ENCODE data around the gene CCT6A.
"Not testable (repeated sequence)": the region's sequence is repeated elsewhere in the genome, so short reads cannot be mapped to it uniquely, and the experiment has no call there.

CCT6A gene

DNA sequence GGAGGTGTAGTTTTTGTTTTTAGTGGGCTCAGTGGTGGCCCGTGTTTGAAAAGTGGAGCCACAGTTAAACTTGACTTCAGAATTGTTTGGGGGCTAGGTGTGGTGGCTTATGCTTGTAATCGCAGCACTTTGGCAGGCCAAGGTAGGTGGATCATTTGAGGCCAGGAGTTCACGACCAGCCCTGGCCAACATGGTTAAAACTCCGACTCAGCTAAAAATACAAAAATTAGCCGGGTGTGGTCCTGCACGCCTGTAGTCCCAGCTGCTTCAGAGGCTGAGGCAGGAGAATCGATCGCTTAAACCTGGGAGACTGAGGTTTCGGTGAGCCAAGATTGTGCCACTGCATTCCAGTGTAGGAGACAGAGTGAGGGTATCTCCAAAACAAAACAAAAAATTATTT lies 1.8 kb downstream of the CCT6A start:
- DNase-seq = no peak

- no peak for DNase-seq
Observed at GRCh38 chr7:56053993-56054392, 2.4 kb downstream of the CCT6A start.

DNA sequence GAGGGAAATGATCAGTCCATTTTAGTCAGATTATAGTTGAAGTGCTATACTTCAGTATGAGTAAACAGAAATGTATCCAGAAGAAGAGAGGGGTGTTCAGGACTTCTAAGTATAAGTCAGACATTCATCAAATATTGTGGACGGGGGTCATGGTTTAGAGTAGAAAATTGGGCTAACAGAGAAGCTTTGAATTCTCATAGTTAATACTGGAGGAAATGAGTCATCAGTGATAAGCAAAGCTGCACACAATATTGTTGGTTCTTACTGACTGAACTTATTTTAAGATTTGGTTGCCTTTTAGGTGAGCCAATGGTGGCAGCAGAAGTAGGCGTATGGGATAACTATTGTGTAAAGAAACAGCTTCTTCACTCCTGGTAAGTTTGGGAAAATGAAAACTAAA lies 10.8 kb downstream of the CCT6A start:
- peak; percentile 79 for DNase-seq

DNA sequence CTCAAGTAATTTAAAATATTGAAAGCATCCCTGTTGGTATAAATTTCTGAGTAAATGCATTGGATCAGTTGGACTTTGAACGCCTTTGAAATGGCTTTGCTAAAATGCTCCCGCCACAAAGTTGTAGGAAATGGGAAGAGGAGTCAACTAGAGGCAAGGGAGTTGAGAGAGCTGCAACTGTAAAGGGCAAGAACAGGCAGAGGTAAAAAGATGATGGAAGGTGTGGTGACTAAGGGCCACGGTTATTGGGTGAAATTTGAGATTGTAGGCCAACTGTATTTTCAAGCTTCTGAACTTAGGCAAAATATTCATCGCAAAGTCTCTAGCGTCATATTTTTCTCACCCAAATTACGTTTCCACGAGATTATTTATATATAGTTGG lies 11.9 kb downstream of the CCT6A start:
- DNase-seq = no peak

- DNase-seq = peak; percentile 85
Observed at GRCh38 chr7:56063882-56064625, 12.5 kb downstream of the CCT6A start, which contains the start of gene SUMF2. SUMF2 (plus strand) TSS chr7:56064286; CDS start chr7:56064312, 26 bp downstream.

GRCh38 chr7:56066376-56066775 lies 14.8 kb downstream of the CCT6A start:
- not testable (repeated sequence) for DNase-seq

DNA sequence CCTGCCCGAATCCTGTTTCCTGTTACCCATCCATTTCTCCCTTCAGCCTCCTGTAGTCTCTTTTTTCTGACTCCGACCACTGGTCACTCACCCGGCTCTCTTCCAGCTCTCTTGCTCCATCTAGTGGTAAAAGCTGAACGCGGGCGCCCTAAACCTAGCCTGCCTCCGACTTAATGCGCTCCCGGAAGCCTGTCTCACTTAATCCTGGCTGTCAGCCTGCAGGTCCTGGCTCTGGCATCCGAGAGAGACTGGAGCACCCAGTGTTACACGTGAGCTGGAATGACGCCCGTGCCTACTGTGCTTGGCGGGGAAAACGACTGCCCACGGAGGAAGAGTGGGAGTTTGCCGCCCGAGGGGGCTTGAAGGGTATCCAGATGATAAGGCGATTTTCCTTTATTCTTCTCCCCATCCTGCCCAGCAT lies 22.8 kb downstream of the CCT6A start:
- peak; percentile 76 for DNase-seq

DNA sequence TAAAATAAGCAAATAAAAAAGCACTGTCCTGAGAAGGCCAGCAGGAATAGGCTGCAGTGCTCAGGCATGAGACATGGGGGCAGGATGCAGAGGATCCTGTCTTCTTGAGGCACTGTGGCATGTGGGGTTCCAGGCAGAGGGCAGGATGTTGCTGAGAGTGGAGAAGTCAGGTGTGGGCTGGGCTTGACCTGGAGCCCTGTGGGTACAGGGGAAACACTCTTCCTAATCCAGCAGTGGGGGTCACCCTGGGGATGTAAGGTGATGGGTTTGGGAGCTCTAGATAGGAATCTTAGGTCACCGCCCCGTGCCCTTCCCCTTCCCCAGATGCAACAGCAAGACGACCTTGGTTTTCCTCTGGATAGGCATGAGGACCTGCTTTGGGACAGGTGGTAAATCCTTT lies 26.1 kb downstream of the CCT6A start:
- no peak for DNase-seq

- no peak for DNase-seq
Observed at GRCh38 chr7:56078196-56078595, 26.6 kb downstream of the CCT6A start.

DNA sequence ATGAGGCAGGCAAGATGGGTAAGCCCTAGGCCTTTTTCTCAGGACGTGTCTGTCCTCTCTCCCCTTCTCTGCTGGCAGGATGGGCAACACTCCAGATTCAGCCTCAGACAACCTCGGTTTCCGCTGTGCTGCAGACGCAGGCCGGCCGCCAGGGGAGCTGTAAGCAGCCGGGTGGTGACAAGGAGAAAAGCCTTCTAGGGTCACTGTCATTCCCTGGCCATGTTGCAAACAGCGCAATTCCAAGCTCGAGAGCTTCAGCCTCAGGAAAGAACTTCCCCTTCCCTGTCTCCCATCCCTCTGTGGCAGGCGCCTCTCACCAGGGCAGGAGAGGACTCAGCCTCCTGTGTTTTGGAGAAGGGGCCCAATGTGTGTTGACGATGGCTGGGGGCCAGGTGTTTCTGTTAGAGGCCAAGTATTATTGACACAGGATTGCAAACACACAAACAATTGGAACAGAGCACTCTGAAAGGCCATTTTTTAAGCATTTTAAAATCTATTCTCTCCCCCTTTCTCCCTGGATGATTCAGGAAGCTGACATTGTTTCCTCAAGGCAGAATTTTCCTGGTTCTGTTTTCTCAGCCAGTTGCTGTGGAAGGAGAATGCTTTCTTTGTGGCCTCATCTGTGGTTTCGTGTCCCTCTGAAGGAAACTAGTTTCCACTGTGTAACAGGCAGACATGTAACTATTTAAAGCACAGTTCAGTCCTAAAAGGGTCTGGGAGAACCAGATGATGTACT lies 28.1 kb downstream of the CCT6A start:
- DNase-seq = peak; percentile 31

DNA sequence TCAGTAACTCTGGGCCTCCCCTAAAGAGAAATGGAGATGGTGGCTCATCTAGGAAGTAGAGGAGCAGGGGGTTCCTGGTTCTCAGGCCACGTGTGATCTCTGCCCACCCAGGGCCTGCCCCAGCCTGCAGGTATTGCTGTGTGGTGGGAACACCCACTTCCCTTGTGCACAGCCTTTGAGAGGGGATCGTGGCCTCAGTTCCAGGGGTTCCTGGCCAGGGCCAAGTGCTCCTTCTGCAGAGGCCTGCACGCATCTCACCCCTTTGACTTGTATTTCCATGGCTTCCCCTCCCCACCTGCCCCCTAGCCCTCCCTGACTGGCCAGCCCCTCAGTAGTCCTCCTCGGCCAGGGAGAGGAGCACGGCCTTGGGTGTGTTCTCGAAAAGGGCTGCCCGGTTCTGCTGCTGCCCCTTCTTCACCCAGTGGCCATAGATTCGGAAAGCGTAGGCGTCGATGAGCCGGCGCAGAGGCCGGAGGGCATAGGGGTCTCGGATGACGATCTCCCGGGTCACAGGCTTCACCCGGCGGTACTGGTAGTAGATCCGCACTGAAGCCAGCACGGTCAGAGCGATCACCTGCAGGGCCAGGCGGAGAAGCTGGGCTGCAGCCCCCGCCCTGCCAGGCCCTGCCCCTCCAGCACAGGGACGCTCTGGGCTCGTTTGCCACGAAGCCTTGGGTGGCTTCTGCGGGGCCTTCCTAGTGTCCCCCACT lies 29.3 kb downstream of the CCT6A start:
- not testable (repeated sequence) for DNase-seq

DNA sequence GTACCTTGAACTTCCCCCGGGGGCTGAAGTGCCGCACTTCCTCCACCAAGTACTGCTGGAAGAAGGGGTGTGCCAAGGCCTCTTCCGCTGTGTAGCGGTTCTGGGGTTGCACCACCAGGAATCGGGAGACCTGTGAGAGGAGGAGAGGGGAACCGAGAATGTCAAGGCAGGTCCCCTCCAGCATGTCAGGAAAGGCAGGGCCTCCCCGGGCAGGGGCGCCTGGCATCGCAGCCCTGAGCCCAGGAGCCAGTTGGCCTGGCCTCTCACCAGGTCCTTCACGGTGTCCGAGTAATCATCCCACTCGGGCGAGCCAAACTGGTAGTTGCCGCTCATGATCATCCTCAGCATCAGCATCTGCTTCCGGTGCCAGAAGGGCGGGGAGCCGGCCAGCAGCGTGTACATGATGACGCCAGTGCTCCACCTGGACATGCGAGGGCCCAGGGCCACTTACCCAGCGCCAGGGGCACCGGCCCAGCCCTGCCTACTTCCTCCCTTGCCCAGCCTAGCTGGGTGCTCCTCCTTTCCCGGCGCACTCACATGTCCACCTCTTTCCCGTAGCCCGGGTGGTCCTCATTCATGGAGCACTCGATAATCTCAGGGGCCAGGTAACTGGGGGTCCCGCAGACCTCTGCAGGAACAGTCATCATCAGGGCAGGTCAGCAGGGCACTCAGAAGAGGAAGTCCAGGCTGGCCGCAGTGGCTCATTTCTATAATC lies 30.2 kb downstream of the CCT6A start:
- no peak for DNase-seq

- DNase-seq = no peak
Observed at GRCh38 chr7:56083150-56083785, 31.7 kb downstream of the CCT6A start.

GRCh38 chr7:56086761-56087160 lies 35.2 kb downstream of the CCT6A start:
- no peak for DNase-seq

- DNase-seq = no peak
Observed at GRCh38 chr7:56087445-56087844, 35.9 kb downstream of the CCT6A start.

GRCh38 chr7:56091591-56091990 lies 40.0 kb downstream of the CCT6A start:
- no peak for DNase-seq

GRCh38 chr7:56092388-56092787 lies 40.8 kb downstream of the CCT6A start:
- DNase-seq = not testable (repeated sequence)

- DNase-seq = peak; percentile 65
Observed at GRCh38 chr7:56092789-56093531, 41.4 kb downstream of the CCT6A start, which contains the start of gene PHKG1. PHKG1 (minus strand) TSS chr7:56092952; CDS start chr7:56088941, 4,011 bp downstream.

- peak; percentile 81 for DNase-seq
Observed at GRCh38 chr7:56097700-56098099, 46.1 kb downstream of the CCT6A start.

DNA sequence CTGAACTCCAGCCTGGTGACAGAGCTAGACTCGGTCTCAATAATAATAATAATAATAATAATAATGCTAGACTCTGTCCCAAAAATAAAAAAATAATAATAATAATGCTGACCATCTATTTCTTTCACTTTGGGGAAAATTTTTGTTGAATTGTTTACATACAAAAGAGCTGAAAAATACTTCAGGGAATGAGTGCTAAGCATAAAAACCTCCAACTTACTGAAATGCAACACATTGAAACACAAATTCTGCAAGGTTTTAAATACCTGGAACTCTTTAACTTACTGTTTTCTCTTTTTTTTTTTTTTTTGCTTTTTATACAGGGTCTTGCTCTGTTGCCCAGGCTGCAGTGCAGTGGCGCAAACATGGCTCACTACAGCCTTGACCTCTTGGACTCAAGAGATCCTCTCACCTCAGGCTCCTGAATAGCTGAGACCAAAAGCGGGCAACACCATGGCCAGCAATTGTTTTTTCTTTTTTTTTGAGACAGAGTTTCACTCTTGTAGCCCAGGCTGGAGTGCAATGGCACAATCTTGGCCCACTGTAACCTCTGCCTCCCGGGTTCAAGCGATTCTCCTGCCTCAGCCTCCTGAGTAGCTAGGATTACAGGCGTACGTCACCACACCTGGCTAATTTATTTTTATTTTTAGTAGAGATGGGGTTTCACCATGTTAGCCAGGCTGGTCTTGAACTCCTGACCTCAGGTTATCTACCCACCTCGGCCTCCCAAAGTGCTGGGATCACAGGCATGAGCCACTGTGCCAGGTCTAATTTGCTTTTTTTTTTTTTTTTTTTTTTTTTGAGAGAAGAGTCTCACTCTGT lies 46.8 kb downstream of the CCT6A start:
- not testable (repeated sequence) for DNase-seq

- no peak for DNase-seq
Observed at GRCh38 chr7:56099653-56100052, 48.1 kb downstream of the CCT6A start.
